GM23338 (cell line): ENCODE results near the gene CAMKK2.

Experiments
- CREB1 ChIP-seq: fragments of 250-450 bp; sonication (Bioruptor Pico); IDR thresholded peaks from 2 replicates; pipeline ENCODE4 v1.5.0; 2020; ENCODE audit warnings: low read depth, mild to moderate bottlenecking, moderate library complexity
- EZH2 ChIP-seq: fragments of 200-600 bp; sonication (generic); IDR thresholded peaks from one replicate; pipeline ENCODE4 v1.8.0; 2017; ENCODE audit warnings: antibody characterized with exemption, mild to moderate bottlenecking, low read depth; ENCODE audit not compliant: unreplicated experiment
- JUNB ChIP-seq: IDR thresholded peaks from one replicate; pipeline ENCODE4 v1.6.1; 2016; ENCODE audit warnings: antibody characterized with exemption; ENCODE audit not compliant: unreplicated experiment
- POLR2AphosphoS5 ChIP-seq: IDR thresholded peaks from 2 replicates; pipeline ENCODE4 v1.6.1; 2016; ENCODE audit warnings: antibody characterized with exemption, low read depth
- ZNF114 ChIP-seq: fragments of 250-450 bp; sonication (Bioruptor Pico); IDR thresholded peaks from 2 replicates; pipeline ENCODE4 v1.5.0; 2020; ENCODE audit warnings: mild to moderate bottlenecking, moderate library complexity
- TF ChIP-seq, protein P1 (sequence below), 2 experiments: fragments of 200-600 bp in 1 of 2; sonication (generic) in 1 of 2; conservative IDR thresholded peaks; 2 replicates each; pipeline versions ENCODE4 v1.5.1 to v1.6.1; 2016 to 2017; ENCODE audit warnings: antibody characterized with exemption in 2 of 2, low read depth in 2 of 2, mild to moderate bottlenecking in 2 of 2, moderate library complexity in 1 of 2
- TF ChIP-seq, protein P2 (sequence below): IDR thresholded peaks from 2 replicates; pipeline ENCODE4 v1.6.1; 2016; ENCODE audit warnings: antibody characterized with exemption

DNA sequence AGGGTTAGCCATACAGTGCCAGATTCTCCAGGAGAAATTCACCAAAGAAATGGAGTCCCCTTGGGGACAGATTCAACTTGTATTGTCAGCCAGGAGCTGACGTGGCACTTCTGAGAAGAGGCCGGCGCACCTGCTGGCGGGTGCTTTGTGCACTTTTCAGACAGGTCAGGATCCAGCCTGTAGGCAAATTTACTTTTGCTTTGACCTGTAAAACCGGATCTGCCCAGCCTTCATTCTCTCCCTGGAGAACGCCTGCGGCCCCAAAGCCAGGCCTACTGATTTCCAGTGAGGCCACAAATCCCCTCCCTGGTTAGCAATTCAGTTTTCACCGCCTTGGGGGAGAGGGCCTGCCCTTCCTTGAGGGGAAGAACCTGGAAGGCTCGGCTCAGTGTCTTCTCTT lies 69.2 kb downstream of the CAMKK2 start:
- TF ChIP-seq POLR2AphosphoS5 (no peak), JUNB (no peak), EZH2 (no peak), ZNF114 (CRISPR knock-in tag) (no peak), CREB1 (CRISPR knock-in tag) (no peak)
- TF ChIP-seq, protein P1, sequence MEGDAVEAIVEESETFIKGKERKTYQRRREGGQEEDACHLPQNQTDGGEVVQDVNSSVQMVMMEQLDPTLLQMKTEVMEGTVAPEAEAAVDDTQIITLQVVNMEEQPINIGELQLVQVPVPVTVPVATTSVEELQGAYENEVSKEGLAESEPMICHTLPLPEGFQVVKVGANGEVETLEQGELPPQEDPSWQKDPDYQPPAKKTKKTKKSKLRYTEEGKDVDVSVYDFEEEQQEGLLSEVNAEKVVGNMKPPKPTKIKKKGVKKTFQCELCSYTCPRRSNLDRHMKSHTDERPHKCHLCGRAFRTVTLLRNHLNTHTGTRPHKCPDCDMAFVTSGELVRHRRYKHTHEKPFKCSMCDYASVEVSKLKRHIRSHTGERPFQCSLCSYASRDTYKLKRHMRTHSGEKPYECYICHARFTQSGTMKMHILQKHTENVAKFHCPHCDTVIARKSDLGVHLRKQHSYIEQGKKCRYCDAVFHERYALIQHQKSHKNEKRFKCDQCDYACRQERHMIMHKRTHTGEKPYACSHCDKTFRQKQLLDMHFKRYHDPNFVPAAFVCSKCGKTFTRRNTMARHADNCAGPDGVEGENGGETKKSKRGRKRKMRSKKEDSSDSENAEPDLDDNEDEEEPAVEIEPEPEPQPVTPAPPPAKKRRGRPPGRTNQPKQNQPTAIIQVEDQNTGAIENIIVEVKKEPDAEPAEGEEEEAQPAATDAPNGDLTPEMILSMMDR (conservative IDR thresholded peaks at IDR 0.05; ENCODE audit: low read depth in 2 of 2): no peak
- TF ChIP-seq, protein P2, sequence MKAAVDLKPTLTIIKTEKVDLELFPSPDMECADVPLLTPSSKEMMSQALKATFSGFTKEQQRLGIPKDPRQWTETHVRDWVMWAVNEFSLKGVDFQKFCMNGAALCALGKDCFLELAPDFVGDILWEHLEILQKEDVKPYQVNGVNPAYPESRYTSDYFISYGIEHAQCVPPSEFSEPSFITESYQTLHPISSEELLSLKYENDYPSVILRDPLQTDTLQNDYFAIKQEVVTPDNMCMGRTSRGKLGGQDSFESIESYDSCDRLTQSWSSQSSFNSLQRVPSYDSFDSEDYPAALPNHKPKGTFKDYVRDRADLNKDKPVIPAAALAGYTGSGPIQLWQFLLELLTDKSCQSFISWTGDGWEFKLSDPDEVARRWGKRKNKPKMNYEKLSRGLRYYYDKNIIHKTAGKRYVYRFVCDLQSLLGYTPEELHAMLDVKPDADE: no peak
